ENCODE measurements around the gene SEC14L6.

- TF ChIP-seq, protein P1, sequence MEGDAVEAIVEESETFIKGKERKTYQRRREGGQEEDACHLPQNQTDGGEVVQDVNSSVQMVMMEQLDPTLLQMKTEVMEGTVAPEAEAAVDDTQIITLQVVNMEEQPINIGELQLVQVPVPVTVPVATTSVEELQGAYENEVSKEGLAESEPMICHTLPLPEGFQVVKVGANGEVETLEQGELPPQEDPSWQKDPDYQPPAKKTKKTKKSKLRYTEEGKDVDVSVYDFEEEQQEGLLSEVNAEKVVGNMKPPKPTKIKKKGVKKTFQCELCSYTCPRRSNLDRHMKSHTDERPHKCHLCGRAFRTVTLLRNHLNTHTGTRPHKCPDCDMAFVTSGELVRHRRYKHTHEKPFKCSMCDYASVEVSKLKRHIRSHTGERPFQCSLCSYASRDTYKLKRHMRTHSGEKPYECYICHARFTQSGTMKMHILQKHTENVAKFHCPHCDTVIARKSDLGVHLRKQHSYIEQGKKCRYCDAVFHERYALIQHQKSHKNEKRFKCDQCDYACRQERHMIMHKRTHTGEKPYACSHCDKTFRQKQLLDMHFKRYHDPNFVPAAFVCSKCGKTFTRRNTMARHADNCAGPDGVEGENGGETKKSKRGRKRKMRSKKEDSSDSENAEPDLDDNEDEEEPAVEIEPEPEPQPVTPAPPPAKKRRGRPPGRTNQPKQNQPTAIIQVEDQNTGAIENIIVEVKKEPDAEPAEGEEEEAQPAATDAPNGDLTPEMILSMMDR (IDR thresholded peaks at IDR 0.05 in 2 of 3, conservative IDR thresholded peaks at IDR 0.05 in 1 of 3; ENCODE audit: insufficient read depth in 2 of 3, low read depth in 1 of 3, low read length in 3 of 3): no peak
- TF ChIP-seq TGIF2 (CRISPR knock-in tag; IDR thresholded peaks at IDR 0.05) (no peak), POLR2A (conservative IDR thresholded peaks at IDR 0.05) (no peak), MEF2D (tag; conservative IDR thresholded peaks at IDR 0.05; ENCODE audit: low read depth) (no peak)
Observed at GRCh38 chr22:30586414-30586813, 39.9 kb upstream of the SEC14L6 start.
